ENCODE measurements around the gene ERLEC1.
"Not testable (repeated sequence)": the region's sequence is repeated elsewhere in the genome, so short reads cannot be mapped to it uniquely, and the experiment has no call there.

Gene ERLEC1

DNA sequence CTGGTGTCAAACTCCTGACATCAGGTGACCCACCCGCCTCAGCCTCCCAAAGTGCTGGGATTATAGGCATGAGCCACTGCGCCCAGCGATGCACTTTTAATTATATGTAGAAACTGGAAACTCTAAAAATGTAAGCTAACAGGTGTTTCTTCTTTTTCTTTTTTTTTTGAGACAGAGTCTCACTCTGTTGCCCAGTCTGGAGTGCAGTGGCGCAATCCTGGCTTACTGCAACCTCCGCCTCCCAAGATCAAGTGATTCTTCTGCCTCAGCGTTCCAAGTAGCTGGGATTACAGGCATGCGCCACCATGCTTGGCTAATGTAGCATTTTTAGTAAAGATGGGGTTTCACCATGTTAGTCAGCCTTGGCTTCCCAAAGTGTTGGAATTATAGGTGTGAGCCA lies 54.8 kb downstream of the ERLEC1 start:
- not testable (repeated sequence) for DNase-seq

- no peak for DNase-seq
Measured at GRCh38 chr2:53842891-53843290, 56.0 kb downstream of the ERLEC1 start.

GRCh38 chr2:53843595-53843994 lies 56.8 kb downstream of the ERLEC1 start:
- no peak for DNase-seq

DNA sequence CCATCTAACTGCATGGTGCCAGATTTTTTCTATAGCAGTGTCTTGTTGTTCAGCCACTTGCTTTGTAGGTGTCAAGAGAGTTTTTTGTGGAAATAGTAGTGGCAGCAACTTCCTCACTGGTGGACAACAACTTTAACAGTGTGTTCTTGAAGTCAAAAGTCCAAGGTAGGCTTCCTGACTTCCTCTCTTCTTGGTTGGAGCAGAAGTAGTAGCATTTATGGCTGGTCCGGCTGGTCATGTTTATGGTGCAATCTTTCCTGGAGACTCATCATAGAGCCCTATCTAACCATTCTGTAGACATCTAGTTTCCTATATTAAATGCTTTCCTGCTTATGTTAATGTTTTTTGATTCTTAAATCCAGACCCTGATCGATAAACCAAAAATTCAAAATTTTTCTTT lies 61.2 kb downstream of the ERLEC1 start:
- DNase-seq, result no peak

DNA sequence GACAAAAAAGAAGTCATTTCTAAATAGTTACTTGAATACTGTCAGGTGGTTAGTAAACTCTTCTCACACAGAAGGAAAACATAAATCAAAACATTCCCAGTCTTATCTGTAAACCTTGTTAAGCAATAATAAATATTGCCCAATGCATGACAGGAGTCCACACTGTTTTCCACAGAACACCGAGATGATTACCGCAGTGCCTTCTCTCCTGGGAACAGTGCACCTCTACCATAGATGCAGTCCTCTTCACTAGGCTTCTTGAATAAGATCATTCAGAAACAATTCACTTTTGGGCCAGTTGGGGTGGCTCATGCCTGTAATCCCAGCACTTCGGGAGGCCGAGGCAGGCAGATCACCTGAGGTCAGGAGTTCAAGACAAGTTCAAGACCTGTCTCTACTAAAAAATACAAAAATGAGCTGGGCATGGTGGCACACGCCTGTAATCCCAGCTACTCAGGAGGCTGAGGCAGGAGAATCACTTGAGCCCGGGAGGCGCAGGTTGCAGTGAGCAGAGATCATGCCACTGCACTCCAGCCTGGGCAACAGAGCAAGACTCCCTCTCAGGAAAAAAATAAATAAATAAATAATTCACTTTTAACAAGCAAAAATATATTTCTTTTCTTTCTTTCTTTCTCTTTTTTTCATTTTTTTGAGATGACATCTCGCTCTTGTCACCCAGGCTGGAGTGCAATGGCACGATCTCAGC lies 64.4 kb downstream of the ERLEC1 start:
- DNase-seq, result not testable (repeated sequence)

DNA sequence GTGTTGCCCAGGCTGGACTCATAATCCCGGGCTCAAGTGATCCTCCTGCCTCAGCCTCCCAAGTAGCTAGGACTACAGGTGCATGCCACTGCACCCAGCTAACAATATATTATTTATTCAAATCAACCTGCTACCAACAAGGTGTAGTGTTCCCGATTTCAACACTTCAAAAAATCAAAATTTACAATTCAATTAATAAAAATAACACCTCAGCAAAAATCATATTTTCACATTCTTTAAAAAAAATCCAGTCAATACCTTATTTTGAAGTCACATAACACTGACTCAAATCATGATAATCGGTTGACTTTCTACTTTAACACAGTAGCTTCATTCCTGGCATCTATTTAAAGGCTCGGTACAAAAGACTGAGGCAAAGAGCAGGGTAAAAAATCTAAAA lies 65.7 kb downstream of the ERLEC1 start:
- DNase-seq, result no peak

DNA sequence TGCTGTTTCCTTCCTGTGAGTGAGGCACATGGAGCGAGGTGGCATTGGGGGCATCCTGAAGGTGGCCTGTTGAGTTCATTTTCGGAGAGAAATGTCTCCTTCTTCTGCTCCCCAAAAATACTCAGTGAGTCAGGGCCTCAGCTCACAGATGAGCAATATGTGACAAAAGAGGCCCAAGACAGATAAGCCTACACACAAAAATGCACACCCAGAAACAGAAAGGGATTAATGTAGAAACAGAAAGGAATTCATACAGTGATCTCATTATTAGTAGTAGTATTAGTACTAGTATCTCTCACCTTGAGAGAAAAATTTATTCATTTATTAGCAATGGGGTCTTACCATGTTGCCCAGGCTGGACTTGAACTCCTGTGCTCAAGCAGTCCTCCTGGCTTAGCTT lies 67.8 kb downstream of the ERLEC1 start:
- no peak for DNase-seq

DNA sequence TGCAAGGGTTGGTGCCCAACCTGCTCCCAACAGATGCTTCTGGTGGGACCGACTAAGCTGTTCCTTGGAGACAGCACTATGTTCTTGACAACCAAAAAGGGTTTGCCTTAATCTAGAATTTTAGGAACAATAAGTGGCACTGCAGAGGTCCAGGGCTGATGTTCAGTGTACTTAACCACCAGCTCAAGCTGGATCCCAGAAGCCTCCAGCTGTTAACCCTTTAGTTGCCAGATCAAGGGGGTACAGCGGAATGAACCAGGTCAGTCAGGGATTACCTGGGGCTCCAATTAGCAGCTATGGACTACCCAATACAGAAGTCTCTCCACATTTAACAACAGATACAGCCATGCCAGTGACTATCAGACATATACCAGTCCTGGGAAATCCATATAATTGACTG lies 69.4 kb downstream of the ERLEC1 start:
- no peak for DNase-seq

DNA sequence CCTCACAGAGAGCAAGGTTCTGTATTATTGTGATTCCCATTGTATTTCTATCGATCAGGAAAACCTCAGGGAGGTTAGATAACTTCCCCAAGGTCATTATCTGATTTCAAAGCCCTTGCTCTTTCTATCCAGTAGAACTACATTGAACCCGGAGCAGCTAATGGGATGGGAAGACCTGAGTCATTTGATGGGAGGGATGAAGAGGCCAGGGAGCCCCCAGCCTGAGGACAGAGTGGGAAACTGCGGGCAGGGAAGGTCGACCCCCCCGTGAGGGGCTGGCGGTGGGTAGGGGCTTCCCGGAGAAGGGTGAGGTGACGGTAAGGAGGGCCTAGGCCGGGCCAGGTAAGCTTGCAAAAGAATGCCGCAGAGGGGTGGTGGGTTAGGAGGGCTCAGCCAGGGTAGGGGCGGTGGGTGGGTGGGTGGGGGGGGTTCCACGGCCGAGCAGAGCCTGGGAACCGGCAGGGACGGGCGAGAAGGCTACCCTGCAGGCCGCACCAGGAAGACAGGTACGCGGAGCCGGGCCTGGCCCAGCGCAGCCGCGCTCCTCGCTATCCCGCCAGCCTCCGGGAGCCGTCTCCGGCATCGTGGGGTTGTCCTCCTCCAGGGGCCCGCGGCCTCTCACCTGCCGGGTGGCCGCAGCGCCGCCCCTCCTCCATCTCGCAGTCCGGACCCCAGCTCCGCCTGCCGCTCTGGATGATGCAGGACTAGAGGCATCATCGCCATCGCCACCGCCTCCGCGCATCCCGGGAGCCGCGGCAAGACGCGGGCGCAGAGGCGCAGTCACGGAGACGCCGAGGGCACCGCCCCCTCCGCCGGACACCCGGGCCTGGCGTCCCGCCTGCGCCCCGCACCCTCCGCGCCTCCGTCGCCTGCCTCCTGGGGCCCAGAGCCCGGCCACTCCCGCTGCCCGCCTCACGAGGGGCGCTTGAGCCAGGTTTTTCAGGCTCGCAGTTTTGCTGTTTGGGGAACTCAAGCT lies 72.7 kb downstream of the ERLEC1 start, which contains the start of gene GPR75:
Gene GPR75, minus strand, starts transcription at position 762 of the 976 bp plus-strand sequence. CDS start 5,211 bp downstream, outside the sequence.
- no peak for DNase-seq

GRCh38 chr2:53861824-53862223 lies 75.0 kb downstream of the ERLEC1 start:
- DNase-seq, result no peak

DNA sequence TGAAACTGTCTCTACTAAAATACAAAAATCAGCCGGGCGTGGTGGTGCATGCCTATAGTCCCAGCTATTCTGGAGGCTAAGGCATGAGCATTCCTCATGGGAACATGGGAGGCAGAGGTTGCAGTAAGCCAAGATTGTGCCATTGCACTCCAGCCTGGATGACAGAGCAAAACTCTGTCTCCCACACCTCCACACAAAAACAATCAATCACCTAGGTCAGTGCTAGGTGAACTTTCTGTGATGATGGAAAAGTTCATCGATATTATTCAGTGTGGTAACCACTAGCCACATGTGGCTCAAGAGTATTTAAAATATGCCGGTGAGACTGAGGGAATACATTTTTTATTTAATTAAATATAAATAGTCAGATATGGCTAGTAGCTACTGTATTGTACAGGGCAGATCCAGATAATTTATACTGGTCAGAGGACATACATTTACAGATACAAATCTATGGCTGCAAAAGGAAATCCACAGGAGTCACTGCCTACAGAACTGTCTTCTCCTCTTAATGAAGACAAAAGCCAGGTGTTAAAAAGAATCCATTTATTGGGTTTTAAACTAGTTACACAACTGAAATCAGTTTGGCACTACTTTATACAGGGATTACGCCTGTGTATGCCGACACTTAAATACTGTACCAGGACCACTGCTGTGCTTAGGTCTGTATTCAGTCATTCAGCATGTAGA lies 76.8 kb downstream of the ERLEC1 start:
- no peak for DNase-seq

DNA sequence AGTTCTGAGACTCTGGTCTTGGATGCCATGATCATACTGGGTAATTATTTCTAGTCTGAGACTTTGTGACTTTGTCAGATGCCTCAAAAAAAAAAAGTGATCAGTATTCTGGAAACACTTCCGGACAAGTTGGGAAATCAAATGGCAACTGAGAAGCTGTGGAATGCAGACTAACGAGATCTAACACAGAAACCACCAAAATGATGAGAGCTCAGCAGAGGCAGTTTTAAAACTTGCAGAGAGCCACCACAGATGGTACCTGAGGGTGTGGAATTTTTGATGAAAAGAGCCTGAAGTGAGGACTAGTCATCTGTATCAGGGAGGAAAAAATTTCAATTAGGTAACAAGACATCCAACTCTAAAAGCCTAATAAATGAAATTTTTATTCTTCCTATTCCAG lies 78.4 kb downstream of the ERLEC1 start:
- DNase-seq, result no peak

DNA sequence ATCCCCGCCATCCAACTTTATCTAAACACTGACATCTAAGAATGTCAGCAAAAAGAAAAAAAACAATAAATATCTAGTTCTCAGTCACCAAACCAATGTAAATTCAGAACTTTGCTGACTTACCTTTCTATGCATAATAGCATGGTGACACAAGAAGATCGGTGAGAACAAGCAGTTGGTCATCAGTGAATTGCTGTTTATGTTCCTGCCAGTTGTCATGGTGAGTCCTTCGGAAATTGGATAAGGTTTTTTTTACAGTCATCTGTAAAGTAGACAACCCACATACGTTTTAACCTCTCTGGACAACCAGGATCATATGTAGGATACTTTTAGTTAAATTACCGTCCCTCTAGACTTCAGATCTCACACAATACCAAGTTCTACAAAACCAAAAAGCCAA lies 79.1 kb downstream of the ERLEC1 start:
- DNase-seq, result no peak

- no peak for DNase-seq
Measured at GRCh38 chr2:53867169-53867568, 80.3 kb downstream of the ERLEC1 start.

GRCh38 chr2:53867773-53868172 lies 80.9 kb downstream of the ERLEC1 start:
- no peak for DNase-seq
